ES-I3 (cell line): ENCODE data around the gene PUS3.

Experiments used
- H3K36me3 ChIP-seq: 2 replicates; pipeline ENCODE4 v1.6.1; 2013; ENCODE audit warnings: mild to moderate bottlenecking, low read length, control low read depth, moderate library complexity; ENCODE audit not compliant: insufficient read depth
- H3K4me1 ChIP-seq: 2 replicates; pipeline ENCODE4 v1.6.1; 2013; ENCODE audit warnings: mild to moderate bottlenecking, control low read depth, low read length; ENCODE audit not compliant: insufficient read depth
- H3K9ac ChIP-seq: 2 replicates; pipeline ENCODE4 v1.6.1; 2013; ENCODE audit warnings: low read depth, mild to moderate bottlenecking, low read length, moderate library complexity
- H3K9me3 ChIP-seq: 2 replicates; pipeline ENCODE4 v1.6.1; 2013; ENCODE audit warnings: mild to moderate bottlenecking, low read length, moderate library complexity; ENCODE audit not compliant: control insufficient read depth, insufficient read depth

The PUS3 gene

GRCh38 chr11:125902927-125903710 is at the start of gene PUS3:
Gene PUS3 (minus strand): TSS chr11:125903206. CDS start chr11:125896284, 6,922 bp downstream.
- Histone ChIP-seq H3K36me3 (peaks cover 14% of the 10 kb centered on the region), H3K9me3 (no peaks in the 10 kb centered on the region), H3K4me1 (no peaks in the 10 kb centered on the region), H3K9ac (peak within 1 kb of the TSS; percentile 59)

- Histone ChIP-seq H3K36me3 (no peaks in the 10 kb centered on the region), H3K9ac (no peak overlapping the region), H3K4me1 (no peaks in the 10 kb centered on the region), H3K9me3 (no peaks in the 10 kb centered on the region)
Observed at GRCh38 chr11:125952559-125952958, 49.6 kb upstream of the PUS3 start.

- no peaks in the 10 kb centered on the region for H3K9me3 ChIP-seq
- no peak overlapping the region for H3K9ac ChIP-seq
Observed at GRCh38 chr11:125951731-125952130, 48.7 kb upstream of the PUS3 start.

GRCh38 chr11:125950696-125951651 is 48.0 kb upstream of the PUS3 start:
- no peak overlapping the region for H3K9ac ChIP-seq
- H3K4me1 ChIP-seq: no peaks in the 10 kb centered on the region
- H3K36me3 ChIP-seq: no peaks in the 10 kb centered on the region
- no peaks in the 10 kb centered on the region for H3K9me3 ChIP-seq

More at GRCh38 chr11:125951731-125952130, 48.7 kb upstream of the PUS3 start:
- H3K36me3 ChIP-seq: no peaks in the 10 kb centered on the region
- H3K4me1 ChIP-seq: no peaks in the 10 kb centered on the region

GRCh38 chr11:125950178-125950490 is 47.1 kb upstream of the PUS3 start:
- Histone ChIP-seq H3K9ac (no peak overlapping the region), H3K9me3 (no peaks in the 10 kb centered on the region), H3K36me3 (no peaks in the 10 kb centered on the region), H3K4me1 (peaks cover 3% of the 10 kb centered on the region; the same call in 1 of the 2 replicates)

- no peaks in the 10 kb centered on the region for H3K36me3 ChIP-seq
- H3K9ac ChIP-seq: no peak overlapping the region
- peaks cover 3% of the 10 kb centered on the region; the same call in 1 of the 2 replicates for H3K4me1 ChIP-seq
- no peaks in the 10 kb centered on the region for H3K9me3 ChIP-seq
Observed at GRCh38 chr11:125949271-125950177, 46.5 kb upstream of the PUS3 start.

GRCh38 chr11:125948278-125949051 is 45.5 kb upstream of the PUS3 start:
- H3K4me1 ChIP-seq: peaks cover 3% of the 10 kb centered on the region; the same call in 1 of the 2 replicates
- H3K9ac ChIP-seq: no peak overlapping the region
- no peaks in the 10 kb centered on the region for H3K9me3 ChIP-seq
- no peaks in the 10 kb centered on the region for H3K36me3 ChIP-seq

- H3K9me3 ChIP-seq: no peaks in the 10 kb centered on the region
- no peaks in the 10 kb centered on the region for H3K36me3 ChIP-seq
- peaks cover 3% of the 10 kb centered on the region; the same call in 1 of the 2 replicates for H3K4me1 ChIP-seq
- no peak overlapping the region for H3K9ac ChIP-seq
Observed at GRCh38 chr11:125947419-125948277, 44.6 kb upstream of the PUS3 start.

GRCh38 chr11:125946712-125947418 is 43.9 kb upstream of the PUS3 start:
- no peaks in the 10 kb centered on the region for H3K36me3 ChIP-seq
- H3K9me3 ChIP-seq: no peaks in the 10 kb centered on the region
- peaks cover 7% of the 10 kb centered on the region; the same call in 1 of the 2 replicates for H3K4me1 ChIP-seq
- no peak overlapping the region for H3K9ac ChIP-seq

GRCh38 chr11:125945797-125946520 is 43.0 kb upstream of the PUS3 start, which contains the start of gene VSIG10L2:
Gene VSIG10L2 (plus strand): TSS chr11:125946044. CDS start chr11:125946056, 12 bp downstream.
- Histone ChIP-seq H3K9me3 (no peaks in the 10 kb centered on the region), H3K36me3 (no peaks in the 10 kb centered on the region), H3K9ac (no peak within 1 kb of the TSS), H3K4me1 (peaks cover 16% of the 10 kb centered on the region)

- H3K4me1 ChIP-seq: peaks cover 17% of the 10 kb centered on the region
- no peak overlapping the region for H3K9ac ChIP-seq
- no peaks in the 10 kb centered on the region for H3K9me3 ChIP-seq
- no peaks in the 10 kb centered on the region for H3K36me3 ChIP-seq
Observed at GRCh38 chr11:125945011-125945796, 42.2 kb upstream of the PUS3 start.
